Ectodermal cell (in vitro differentiated cells): ENCODE measurements around the gene IGF2R.
"Not testable (repeated sequence)": the region's sequence is repeated elsewhere in the genome, so short reads cannot be mapped to it uniquely, and the experiment has no call there.

Experiments
- H3K27ac ChIP-seq: 2 replicates; pipeline ENCODE4 v1.7.0; 2013; ENCODE audit warnings: mild to moderate bottlenecking, low read depth, low read length; ENCODE audit not compliant: insufficient read depth, poor library complexity, severe bottlenecking
- H3K27me3 ChIP-seq: 2 replicates; pipeline ENCODE4 v1.7.0; 2013; ENCODE audit warnings: mild to moderate bottlenecking, low read length; ENCODE audit not compliant: insufficient read depth, control insufficient read depth, poor library complexity, severe bottlenecking
- H3K36me3 ChIP-seq: one replicate; pipeline ENCODE4 v1.7.0; 2013; ENCODE audit warnings: low read length; ENCODE audit not compliant: control insufficient read depth, insufficient read depth
- H3K4me1 ChIP-seq: one replicate; pipeline ENCODE4 v1.7.0; 2013; ENCODE audit warnings: low read length; ENCODE audit not compliant: control insufficient read depth, insufficient read depth
- H3K4me3 ChIP-seq: 2 replicates; pipeline ENCODE4 v1.7.0; 2013; ENCODE audit warnings: low read depth, low read length, control low read depth; ENCODE audit not compliant: insufficient read depth
- H3K9me3 ChIP-seq: 2 replicates; pipeline ENCODE4 v1.7.0; 2013; ENCODE audit warnings: mild to moderate bottlenecking, low read length, moderate library complexity; ENCODE audit not compliant: control insufficient read depth
- WGBS, 2 experiments: methylation state at CpG; one replicate each; pipeline ENCODE4 v1.1.7; 2013; ENCODE audit warnings: missing lambda C conversion rate in 2 of 2; 5-methylcytosine and 5-hydroxymethylcytosine counted together

Gene IGF2R

DNA sequence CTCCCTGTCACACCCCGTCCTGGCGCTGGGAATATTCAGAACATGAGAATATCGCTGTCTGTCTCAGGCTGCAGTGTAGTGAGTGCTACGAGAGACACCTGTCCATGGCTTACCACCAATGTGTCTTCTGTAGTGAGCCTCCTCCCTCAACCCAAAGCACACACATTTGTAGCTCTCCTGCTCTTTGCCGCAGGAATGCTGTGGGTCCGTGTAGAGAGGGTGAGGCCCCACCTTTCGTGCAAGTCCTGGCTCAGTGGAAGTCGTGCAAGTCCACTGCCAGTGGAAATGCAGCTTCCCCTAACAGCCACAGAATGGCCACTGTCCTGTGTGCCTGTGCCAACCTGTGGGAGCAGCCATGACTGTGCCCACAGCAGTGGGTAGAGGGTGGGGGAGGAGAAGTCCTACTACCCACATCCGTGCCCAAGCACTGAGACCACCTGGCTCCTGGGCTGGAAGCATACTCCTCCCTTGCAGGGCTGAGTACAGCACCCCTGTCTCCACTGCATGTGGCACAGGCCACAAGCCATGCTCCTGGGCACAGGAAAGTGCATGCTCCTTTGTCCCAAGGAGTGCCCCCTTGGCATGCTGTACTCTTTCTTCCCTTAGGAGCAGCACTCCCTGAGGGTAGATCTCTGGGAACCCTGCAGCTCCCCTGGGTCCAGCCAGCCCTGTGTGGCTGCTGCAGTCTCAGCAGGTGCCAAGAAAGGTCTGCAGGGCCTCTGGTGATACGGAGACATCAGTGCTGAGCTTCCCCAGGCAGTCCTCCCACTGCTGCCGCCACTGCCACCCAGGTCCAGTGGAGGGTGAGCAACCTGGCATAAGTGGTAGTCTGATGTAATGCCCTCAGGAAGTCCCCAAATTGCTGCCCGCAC is 28.0 kb downstream of the IGF2R start:
- Histone ChIP-seq H3K9me3 (no peaks in the 10 kb centered on the region), H3K4me3 (no peak overlapping the region), H3K27me3 (no peaks in the 10 kb centered on the region), H3K27ac (no peak overlapping the region), H3K4me1 (no peaks in the 10 kb centered on the region), H3K36me3 (peaks cover 5% of the 10 kb centered on the region)
- 93% methylated on average over 12 of the region's 12 CpGs for WGBS, 2 experiments

GRCh38 chr6:159997498-159998101 is 28.7 kb downstream of the IGF2R start:
- H3K9me3 ChIP-seq, result no peaks in the 10 kb centered on the region
- H3K27ac ChIP-seq, result no peak overlapping the region
- no peaks in the 10 kb centered on the region for H3K36me3 ChIP-seq
- H3K4me1 ChIP-seq, result no peaks in the 10 kb centered on the region
- no peaks in the 10 kb centered on the region for H3K27me3 ChIP-seq
- WGBS, 2 experiments, result 79 to 81% methylated on average over 11 of the region's 11 CpGs
- H3K4me3 ChIP-seq, result no peak overlapping the region

GRCh38 chr6:159998538-159998937 is 29.7 kb downstream of the IGF2R start:
- no peaks in the 10 kb centered on the region for H3K9me3 ChIP-seq
- H3K4me1 ChIP-seq, result no peaks in the 10 kb centered on the region
- WGBS, 2 experiments, result 83 to 87% methylated on average over 1 to 2 of the region's 2 CpGs
- no peak overlapping the region for H3K27ac ChIP-seq
- no peak overlapping the region for H3K4me3 ChIP-seq
- no peaks in the 10 kb centered on the region for H3K36me3 ChIP-seq
- no peaks in the 10 kb centered on the region for H3K27me3 ChIP-seq

- Histone ChIP-seq H3K4me1 (no peaks in the 10 kb centered on the region), H3K4me3 (no peak overlapping the region), H3K36me3 (no peaks in the 10 kb centered on the region), H3K27ac (no peak overlapping the region), H3K9me3 (no peaks in the 10 kb centered on the region), H3K27me3 (no peaks in the 10 kb centered on the region)
- WGBS, 2 experiments, result 92 to 96% methylated on average over 4 to 6 of the region's 6 CpGs
Measured at GRCh38 chr6:159999240-159999671, 30.4 kb downstream of the IGF2R start.

DNA sequence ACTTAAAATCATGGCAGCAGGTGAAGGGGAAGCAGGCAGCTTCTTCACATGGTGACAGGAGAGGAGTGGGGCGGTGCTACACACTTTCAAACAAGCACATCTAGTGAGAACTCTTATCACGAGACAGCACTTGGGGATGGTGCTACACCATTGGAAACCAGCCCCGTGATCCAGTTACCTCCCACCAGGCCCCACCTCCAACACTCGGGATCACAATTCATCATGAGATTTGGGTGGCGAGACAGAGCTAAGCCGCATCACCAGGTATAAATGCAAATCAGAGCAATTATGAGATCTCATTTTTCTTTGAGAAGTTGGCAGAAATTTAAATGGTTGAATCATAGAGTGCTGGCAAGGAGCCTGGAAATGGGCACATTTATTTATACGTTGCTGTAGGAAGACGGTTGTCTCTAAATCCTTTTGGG is 31.4 kb downstream of the IGF2R start:
- 93 to 94% methylated on average over 8 of the region's 8 CpGs for WGBS, 2 experiments
- Histone ChIP-seq H3K36me3 (no peaks in the 10 kb centered on the region), H3K9me3 (no peaks in the 10 kb centered on the region)

GRCh38 chr6:160000893-160001427 is 32.1 kb downstream of the IGF2R start:
- not testable (repeated sequence) for H3K36me3 ChIP-seq, H3K27me3 ChIP-seq, H3K27ac ChIP-seq, H3K4me1 ChIP-seq, H3K4me3 ChIP-seq, H3K9me3 ChIP-seq
- WGBS, 2 experiments, result 94 to 97% methylated on average over 8 of the region's 9 CpGs

More for the DNA sequence above, 31.4 kb downstream of the IGF2R start:
- no peak overlapping the region for H3K4me3 ChIP-seq
- H3K27me3 ChIP-seq, result no peaks in the 10 kb centered on the region
- no peaks in the 10 kb centered on the region for H3K4me1 ChIP-seq
- no peak overlapping the region for H3K27ac ChIP-seq

- H3K9me3 ChIP-seq, result no peaks in the 10 kb centered on the region
- H3K4me1 ChIP-seq, result no peaks in the 10 kb centered on the region
- H3K4me3 ChIP-seq, result no peak overlapping the region
- H3K27me3 ChIP-seq, result no peaks in the 10 kb centered on the region
- no peaks in the 10 kb centered on the region for H3K36me3 ChIP-seq
- H3K27ac ChIP-seq, result no peak overlapping the region
- WGBS, 2 experiments, result 93 to 94% methylated on average over 2 of the region's 2 CpGs
Measured at GRCh38 chr6:160002882-160003281, 34.0 kb downstream of the IGF2R start.

- H3K36me3 ChIP-seq, result no peaks in the 10 kb centered on the region
- H3K4me3 ChIP-seq, result no peak overlapping the region
- WGBS, 2 experiments, result 95 to 97% methylated on average over 8 of the region's 8 CpGs
- no peaks in the 10 kb centered on the region for H3K4me1 ChIP-seq
- H3K27me3 ChIP-seq, result no peaks in the 10 kb centered on the region
- no peaks in the 10 kb centered on the region for H3K9me3 ChIP-seq
- H3K27ac ChIP-seq, result no peak overlapping the region
Measured at GRCh38 chr6:160004018-160004417, 35.1 kb downstream of the IGF2R start.

- H3K27ac ChIP-seq, result no peak overlapping the region
- WGBS, 2 experiments, result 95 to 96% methylated on average over 21 of the region's 21 CpGs
- H3K4me1 ChIP-seq, result no peaks in the 10 kb centered on the region
- H3K4me3 ChIP-seq, result no peak overlapping the region
- H3K27me3 ChIP-seq, result no peaks in the 10 kb centered on the region
- no peaks in the 10 kb centered on the region for H3K9me3 ChIP-seq
- H3K36me3 ChIP-seq, result no peaks in the 10 kb centered on the region
Measured at GRCh38 chr6:160004419-160005175, 35.7 kb downstream of the IGF2R start.

- no peak overlapping the region for H3K27ac ChIP-seq
- H3K36me3 ChIP-seq, result peaks cover 3% of the 10 kb centered on the region
- no peaks in the 10 kb centered on the region for H3K4me1 ChIP-seq
- no peaks in the 10 kb centered on the region for H3K27me3 ChIP-seq
- H3K4me3 ChIP-seq, result no peak overlapping the region
- no peaks in the 10 kb centered on the region for H3K9me3 ChIP-seq
- 94% methylated on average over 31 of the region's 31 CpGs for WGBS, 2 experiments
Measured at GRCh38 chr6:160005211-160005610, 36.3 kb downstream of the IGF2R start.
